ENCODE results near the gene ELK3. TPM values are rescaled to one million over a fixed set of nuclear protein-coding genes. Genes with fewer than 3 reads are reported as not detected.
A peak's percentile ranks its signal among the peaks of the same experiment; 100 is the strongest.

The ELK3 gene
- polyA plus RNA-seq, 2 of the 4 experiments (the other 2 are of a cell fraction), result 33.1 to 38.6 TPM

DNA sequence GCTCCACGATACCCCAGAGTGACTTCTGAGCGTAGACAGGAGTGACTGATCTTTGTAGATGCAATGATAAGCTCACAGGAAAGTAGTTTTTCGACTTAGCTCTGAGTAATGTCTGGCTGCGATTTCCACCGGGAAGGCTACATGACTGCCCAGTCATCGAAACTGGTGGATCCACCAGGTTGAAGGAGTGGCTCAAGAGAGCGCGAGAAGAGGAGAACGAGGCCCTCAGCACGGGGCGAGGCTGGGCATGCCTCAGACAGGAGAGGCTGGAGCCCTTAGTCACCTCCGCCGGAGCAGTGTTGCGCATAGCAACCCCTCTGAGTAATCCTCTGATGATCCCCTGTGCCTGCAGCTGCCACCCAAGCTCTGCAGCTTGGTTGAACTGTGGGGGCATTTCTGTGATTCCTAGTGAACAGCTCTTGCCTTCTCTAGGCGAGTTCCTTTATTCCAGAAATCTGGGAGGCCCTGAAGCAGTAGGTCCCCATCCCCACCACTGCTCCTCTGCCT, 25.6 kb downstream of the ELK3 start (continued):
- TF ChIP-seq SREBF2 (IDR thresholded peaks at IDR 0.05) (no peak), RFX5 (IDR thresholded peaks at IDR 0.05) (no peak), CEBPB (IDR thresholded peaks at IDR 0.05) (peak in 1 of 2 experiments; percentile 57; a peak in 1 of 4 replicates), HOXB13 (CRISPR knock-in tag; IDR thresholded peaks at IDR 0.05; ENCODE audit: low read depth) (peak; percentile 58; the same call in 1 of the 2 replicates), CHD2 (IDR thresholded peaks at IDR 0.05; ENCODE audit: low read length, partially characterized antibody) (peak; percentile 81), GATA3 (IDR thresholded peaks at IDR 0.05; ENCODE audit: borderline replicate concordance) (peak; percentile 76), ZC3H11A (IDR thresholded peaks at IDR 0.05) (no peak), JUN (IDR thresholded peaks at IDR 0.05) (peak; percentile 29 to 71; a peak in 3 of 5 replicates), HOXA7 (CRISPR knock-in tag; IDR thresholded peaks at IDR 0.05) (no peak), FOXS1 (CRISPR knock-in tag; IDR thresholded peaks at IDR 0.05) (peak; percentile 27; the same call in 1 of the 2 replicates), CBX2 (IDR thresholded peaks at IDR 0.05; ENCODE audit: borderline replicate concordance, low read depth) (no peak), HOXB5 (CRISPR knock-in tag; IDR thresholded peaks at IDR 0.05) (no peak), NPAS2 (CRISPR knock-in tag; IDR thresholded peaks at IDR 0.05; ENCODE audit: borderline replicate concordance) (no peak), ZFP36 (IDR thresholded peaks at IDR 0.05; ENCODE audit: borderline replicate concordance, partially characterized antibody) (no peak), EHF (CRISPR knock-in tag; IDR thresholded peaks at IDR 0.05) (no peak), RARB (CRISPR knock-in tag; IDR thresholded peaks at IDR 0.05) (no peak), TP53 (CRISPR knock-in tag; IDR thresholded peaks at IDR 0.05) (no peak), KDM5A (IDR thresholded peaks at IDR 0.05) (no peak), EHMT2 (IDR thresholded peaks at IDR 0.05; ENCODE audit: low read depth) (no peak), ZNF302 (CRISPR knock-in tag; IDR thresholded peaks at IDR 0.05) (0 out of 2 replicates have a peak, but pooled peaks have one; percentile 12)
- TF ChIP-seq, protein P1, sequence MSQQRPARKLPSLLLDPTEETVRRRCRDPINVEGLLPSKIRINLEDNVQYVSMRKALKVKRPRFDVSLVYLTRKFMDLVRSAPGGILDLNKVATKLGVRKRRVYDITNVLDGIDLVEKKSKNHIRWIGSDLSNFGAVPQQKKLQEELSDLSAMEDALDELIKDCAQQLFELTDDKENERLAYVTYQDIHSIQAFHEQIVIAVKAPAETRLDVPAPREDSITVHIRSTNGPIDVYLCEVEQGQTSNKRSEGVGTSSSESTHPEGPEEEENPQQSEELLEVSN (IDR thresholded peaks at IDR 0.05; ENCODE audit: borderline replicate concordance, low read depth), result peak; percentile 80; the same call in 1 of the 2 replicates
- TF ChIP-seq, protein P2, sequence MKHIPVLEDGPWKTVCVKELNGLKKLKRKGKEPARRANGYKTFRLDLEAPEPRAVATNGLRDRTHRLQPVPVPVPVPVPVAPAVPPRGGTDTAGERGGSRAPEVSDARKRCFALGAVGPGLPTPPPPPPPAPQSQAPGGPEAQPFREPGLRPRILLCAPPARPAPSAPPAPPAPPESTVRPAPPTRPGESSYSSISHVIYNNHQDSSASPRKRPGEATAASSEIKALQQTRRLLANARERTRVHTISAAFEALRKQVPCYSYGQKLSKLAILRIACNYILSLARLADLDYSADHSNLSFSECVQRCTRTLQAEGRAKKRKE (CRISPR knock-in tag; IDR thresholded peaks at IDR 0.05; ENCODE audit: low read depth), result peak; percentile 56; the same call in 1 of the 2 replicates
- TF ChIP-seq, protein P3, sequence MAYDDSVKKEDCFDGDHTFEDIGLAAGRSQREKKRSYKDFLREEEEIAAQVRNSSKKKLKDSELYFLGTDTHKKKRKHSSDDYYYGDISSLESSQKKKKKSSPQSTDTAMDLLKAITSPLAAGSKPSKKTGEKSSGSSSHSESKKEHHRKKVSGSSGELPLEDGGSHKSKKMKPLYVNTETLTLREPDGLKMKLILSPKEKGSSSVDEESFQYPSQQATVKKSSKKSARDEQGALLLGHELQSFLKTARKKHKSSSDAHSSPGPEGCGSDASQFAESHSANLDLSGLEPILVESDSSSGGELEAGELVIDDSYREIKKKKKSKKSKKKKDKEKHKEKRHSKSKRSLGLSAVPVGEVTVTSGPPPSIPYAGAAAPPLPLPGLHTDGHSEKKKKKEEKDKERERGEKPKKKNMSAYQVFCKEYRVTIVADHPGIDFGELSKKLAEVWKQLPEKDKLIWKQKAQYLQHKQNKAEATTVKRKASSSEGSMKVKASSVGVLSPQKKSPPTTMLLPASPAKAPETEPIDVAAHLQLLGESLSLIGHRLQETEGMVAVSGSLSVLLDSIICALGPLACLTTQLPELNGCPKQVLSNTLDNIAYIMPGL (CRISPR knock-in tag; IDR thresholded peaks at IDR 0.05; ENCODE audit: borderline replicate concordance), result no peak
- TF ChIP-seq, protein P4, sequence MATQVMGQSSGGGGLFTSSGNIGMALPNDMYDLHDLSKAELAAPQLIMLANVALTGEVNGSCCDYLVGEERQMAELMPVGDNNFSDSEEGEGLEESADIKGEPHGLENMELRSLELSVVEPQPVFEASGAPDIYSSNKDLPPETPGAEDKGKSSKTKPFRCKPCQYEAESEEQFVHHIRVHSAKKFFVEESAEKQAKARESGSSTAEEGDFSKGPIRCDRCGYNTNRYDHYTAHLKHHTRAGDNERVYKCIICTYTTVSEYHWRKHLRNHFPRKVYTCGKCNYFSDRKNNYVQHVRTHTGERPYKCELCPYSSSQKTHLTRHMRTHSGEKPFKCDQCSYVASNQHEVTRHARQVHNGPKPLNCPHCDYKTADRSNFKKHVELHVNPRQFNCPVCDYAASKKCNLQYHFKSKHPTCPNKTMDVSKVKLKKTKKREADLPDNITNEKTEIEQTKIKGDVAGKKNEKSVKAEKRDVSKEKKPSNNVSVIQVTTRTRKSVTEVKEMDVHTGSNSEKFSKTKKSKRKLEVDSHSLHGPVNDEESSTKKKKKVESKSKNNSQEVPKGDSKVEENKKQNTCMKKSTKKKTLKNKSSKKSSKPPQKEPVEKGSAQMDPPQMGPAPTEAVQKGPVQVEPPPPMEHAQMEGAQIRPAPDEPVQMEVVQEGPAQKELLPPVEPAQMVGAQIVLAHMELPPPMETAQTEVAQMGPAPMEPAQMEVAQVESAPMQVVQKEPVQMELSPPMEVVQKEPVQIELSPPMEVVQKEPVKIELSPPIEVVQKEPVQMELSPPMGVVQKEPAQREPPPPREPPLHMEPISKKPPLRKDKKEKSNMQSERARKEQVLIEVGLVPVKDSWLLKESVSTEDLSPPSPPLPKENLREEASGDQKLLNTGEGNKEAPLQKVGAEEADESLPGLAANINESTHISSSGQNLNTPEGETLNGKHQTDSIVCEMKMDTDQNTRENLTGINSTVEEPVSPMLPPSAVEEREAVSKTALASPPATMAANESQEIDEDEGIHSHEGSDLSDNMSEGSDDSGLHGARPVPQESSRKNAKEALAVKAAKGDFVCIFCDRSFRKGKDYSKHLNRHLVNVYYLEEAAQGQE (IDR thresholded peaks at IDR 0.05), result peak; percentile 67
- TF ChIP-seq, protein P5, sequence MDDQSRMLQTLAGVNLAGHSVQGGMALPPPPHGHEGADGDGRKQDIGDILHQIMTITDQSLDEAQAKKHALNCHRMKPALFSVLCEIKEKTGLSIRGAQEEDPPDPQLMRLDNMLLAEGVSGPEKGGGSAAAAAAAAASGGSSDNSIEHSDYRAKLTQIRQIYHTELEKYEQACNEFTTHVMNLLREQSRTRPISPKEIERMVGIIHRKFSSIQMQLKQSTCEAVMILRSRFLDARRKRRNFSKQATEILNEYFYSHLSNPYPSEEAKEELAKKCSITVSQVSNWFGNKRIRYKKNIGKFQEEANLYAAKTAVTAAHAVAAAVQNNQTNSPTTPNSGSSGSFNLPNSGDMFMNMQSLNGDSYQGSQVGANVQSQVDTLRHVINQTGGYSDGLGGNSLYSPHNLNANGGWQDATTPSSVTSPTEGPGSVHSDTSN (IDR thresholded peaks at IDR 0.05), result no peak

All from A549 (cell line).